ENCODE results near the gene FMNL1. TPM values are rescaled to one million over a fixed set of nuclear protein-coding genes. Genes with fewer than 3 reads are reported as not detected.

The FMNL1 gene
- total RNA-seq, 1 experiment from 2014 or later = 20.0 TPM

DNA sequence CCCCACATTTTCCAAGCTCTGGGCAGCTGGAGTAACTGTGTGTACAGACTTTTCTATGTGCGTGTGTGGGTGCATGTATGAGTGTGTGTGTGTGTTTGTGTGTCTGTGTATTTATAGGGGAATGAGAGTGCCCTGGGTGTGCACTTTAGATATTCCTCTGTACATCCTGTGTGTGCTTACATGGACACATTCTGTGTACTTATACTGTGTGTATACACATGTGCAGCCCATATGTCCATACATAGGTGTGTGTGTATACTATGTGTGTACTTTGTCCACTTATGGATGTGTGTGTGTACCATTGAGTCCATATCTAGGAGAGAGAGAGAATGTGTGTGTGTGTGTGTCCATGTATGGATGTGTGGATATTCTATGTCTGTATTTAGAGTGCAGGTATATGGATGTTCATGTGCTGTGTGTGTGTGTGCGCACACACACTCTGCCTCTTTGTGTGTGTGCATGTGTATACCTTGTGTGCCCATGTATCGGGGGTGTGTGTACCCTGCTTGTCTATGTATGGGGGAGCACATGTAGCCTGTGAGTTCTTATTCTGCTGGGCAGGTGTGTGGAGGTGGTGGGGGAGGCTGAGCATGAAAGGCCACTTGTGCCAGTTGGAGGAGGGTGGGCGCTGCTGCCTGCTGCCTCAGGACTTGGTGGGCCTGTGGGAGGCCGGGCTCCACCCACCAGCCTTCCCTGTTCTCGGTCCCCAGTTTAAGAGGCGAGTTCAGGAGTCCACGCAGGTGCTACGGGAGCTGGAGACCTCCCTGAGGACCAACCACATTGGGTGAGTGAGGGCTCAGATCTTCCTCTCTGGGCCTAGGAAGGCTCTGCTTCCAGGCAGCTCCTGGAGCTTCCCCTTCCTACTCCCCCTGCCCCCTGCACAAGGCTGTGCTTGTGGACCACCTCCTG lies 11.1 kb downstream of the FMNL1 start:
- BruUV-seq (replicated peaks) = no TSS peak
- Histone ChIP-seq H3K27me3 (ENCODE audit: control insufficient read depth, insufficient read depth, low read length) (no peaks in the 10 kb centered on the region), H3K4me3 (ENCODE audit: low read depth in 2 of 2, low read length in 2 of 2) (no peak overlapping the region), H3K9me3 (ENCODE audit: control insufficient read depth, insufficient read depth, low read depth, low read length) (no peaks in the 10 kb centered on the region), H3K36me3 (ENCODE audit: control insufficient read depth, insufficient read depth, low read length) (no peaks in the 10 kb centered on the region), H3K27ac (ENCODE audit: low read length) (no peak overlapping the region), H3K4me1 (ENCODE audit: control insufficient read depth, insufficient read depth, low read length) (peaks cover 33% of the 10 kb centered on the region)
- in situ Hi-C loops (cut with HindIII; ENCODE audit: low pct_unique_long_range_greater_than_20kb, low sequenced_read_pairs) (no loop called here), intact Hi-C loops (cut with micrococcal nuclease; ENCODE audit: unreplicated experiment) (no loop called here)
- TF ChIP-seq, protein P1, sequence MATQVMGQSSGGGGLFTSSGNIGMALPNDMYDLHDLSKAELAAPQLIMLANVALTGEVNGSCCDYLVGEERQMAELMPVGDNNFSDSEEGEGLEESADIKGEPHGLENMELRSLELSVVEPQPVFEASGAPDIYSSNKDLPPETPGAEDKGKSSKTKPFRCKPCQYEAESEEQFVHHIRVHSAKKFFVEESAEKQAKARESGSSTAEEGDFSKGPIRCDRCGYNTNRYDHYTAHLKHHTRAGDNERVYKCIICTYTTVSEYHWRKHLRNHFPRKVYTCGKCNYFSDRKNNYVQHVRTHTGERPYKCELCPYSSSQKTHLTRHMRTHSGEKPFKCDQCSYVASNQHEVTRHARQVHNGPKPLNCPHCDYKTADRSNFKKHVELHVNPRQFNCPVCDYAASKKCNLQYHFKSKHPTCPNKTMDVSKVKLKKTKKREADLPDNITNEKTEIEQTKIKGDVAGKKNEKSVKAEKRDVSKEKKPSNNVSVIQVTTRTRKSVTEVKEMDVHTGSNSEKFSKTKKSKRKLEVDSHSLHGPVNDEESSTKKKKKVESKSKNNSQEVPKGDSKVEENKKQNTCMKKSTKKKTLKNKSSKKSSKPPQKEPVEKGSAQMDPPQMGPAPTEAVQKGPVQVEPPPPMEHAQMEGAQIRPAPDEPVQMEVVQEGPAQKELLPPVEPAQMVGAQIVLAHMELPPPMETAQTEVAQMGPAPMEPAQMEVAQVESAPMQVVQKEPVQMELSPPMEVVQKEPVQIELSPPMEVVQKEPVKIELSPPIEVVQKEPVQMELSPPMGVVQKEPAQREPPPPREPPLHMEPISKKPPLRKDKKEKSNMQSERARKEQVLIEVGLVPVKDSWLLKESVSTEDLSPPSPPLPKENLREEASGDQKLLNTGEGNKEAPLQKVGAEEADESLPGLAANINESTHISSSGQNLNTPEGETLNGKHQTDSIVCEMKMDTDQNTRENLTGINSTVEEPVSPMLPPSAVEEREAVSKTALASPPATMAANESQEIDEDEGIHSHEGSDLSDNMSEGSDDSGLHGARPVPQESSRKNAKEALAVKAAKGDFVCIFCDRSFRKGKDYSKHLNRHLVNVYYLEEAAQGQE (IDR thresholded peaks at IDR 0.05; ENCODE audit: insufficient read depth in 1 of 2, low read depth in 2 of 2, low read length in 1 of 2) = no peak
- TF ChIP-seq POLR2AphosphoS5 (IDR thresholded peaks at IDR 0.05; ENCODE audit: low read depth, low read length) (no peak), SIN3A (IDR thresholded peaks at IDR 0.05; ENCODE audit: borderline replicate concordance, insufficient read depth, low read depth, low read length) (no peak), TCF7L2 (IDR thresholded peaks at IDR 0.05; ENCODE audit: low read depth, low read length) (no peak)
- TF ChIP-seq, protein P2, sequence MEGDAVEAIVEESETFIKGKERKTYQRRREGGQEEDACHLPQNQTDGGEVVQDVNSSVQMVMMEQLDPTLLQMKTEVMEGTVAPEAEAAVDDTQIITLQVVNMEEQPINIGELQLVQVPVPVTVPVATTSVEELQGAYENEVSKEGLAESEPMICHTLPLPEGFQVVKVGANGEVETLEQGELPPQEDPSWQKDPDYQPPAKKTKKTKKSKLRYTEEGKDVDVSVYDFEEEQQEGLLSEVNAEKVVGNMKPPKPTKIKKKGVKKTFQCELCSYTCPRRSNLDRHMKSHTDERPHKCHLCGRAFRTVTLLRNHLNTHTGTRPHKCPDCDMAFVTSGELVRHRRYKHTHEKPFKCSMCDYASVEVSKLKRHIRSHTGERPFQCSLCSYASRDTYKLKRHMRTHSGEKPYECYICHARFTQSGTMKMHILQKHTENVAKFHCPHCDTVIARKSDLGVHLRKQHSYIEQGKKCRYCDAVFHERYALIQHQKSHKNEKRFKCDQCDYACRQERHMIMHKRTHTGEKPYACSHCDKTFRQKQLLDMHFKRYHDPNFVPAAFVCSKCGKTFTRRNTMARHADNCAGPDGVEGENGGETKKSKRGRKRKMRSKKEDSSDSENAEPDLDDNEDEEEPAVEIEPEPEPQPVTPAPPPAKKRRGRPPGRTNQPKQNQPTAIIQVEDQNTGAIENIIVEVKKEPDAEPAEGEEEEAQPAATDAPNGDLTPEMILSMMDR (IDR thresholded peaks at IDR 0.05) = no peak
- CTCF ChIA-PET = interaction anchor here (0.5 to 0.8 kb wide), 2 partner anchors 11 to 1013 kb away, joined by 3 to 4 read pairs; no protein-coding TSS in a partner anchor
- POLR2A ChIA-PET = no interaction called here
- DNase-seq (ENCODE audit: low read depth, low spot score) (no peak), ATAC-seq (no peak)

DNA sequence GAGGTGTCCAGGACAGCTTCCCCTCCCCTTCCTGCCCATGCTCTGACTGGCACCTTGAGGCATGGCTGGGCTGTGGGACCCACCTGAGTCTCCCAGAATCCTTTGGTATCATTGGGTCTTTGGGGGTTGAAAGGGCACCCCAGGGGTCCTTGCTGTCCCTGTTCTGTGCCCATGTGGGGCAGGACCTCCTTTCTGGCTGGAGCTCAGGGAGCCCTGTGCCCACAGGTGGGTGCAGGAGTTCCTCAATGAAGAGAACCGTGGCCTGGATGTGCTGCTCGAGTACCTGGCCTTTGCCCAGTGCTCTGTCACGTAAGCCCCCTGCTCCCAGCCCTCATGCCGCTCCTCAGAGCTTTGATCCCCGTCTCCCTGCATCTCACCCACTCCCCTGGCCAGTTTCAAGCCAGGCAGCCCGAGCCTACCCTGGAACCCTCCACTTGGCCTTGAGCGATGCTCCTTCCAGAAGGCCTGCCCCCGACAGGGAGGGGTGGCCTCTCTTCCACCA lies 11.8 kb downstream of the FMNL1 start:
- intact Hi-C loops (cut with micrococcal nuclease; ENCODE audit: unreplicated experiment) (no loop called here), in situ Hi-C loops (cut with HindIII; ENCODE audit: low pct_unique_long_range_greater_than_20kb, low sequenced_read_pairs) (no loop called here)
- no TSS peak for BruUV-seq (replicated peaks)
- no peaks in the 10 kb centered on the region for H3K27me3 ChIP-seq (ENCODE audit: control insufficient read depth, insufficient read depth, low read length)
- ChIA-PET CTCF (interaction anchor here (0.5 kb wide), 1 partner anchor 1013 kb away, joined by 4 read pairs; no protein-coding TSS in a partner anchor), POLR2A (no interaction called here)
- H3K27ac ChIP-seq (ENCODE audit: low read length) = no peak overlapping the region
- DNase-seq (ENCODE audit: low read depth, low spot score) = no peak
- TF ChIP-seq, protein P2 (IDR thresholded peaks at IDR 0.05) = no peak
- TF ChIP-seq TCF7L2 (IDR thresholded peaks at IDR 0.05; ENCODE audit: low read depth, low read length) (no peak), POLR2AphosphoS5 (IDR thresholded peaks at IDR 0.05; ENCODE audit: low read depth, low read length) (no peak), SIN3A (IDR thresholded peaks at IDR 0.05; ENCODE audit: borderline replicate concordance, insufficient read depth, low read depth, low read length) (no peak)
- TF ChIP-seq, protein P1 (IDR thresholded peaks at IDR 0.05; ENCODE audit: insufficient read depth in 1 of 2, low read depth in 2 of 2, low read length in 1 of 2) = no peak
- no peaks in the 10 kb centered on the region for H3K9me3 ChIP-seq (ENCODE audit: control insufficient read depth, insufficient read depth, low read depth, low read length)
- no peaks in the 10 kb centered on the region for H3K36me3 ChIP-seq (ENCODE audit: control insufficient read depth, insufficient read depth, low read length)
- H3K4me3 ChIP-seq (ENCODE audit: low read depth in 2 of 2, low read length in 2 of 2) = no peak overlapping the region
- H3K4me1 ChIP-seq (ENCODE audit: control insufficient read depth, insufficient read depth, low read length) = peaks cover 26% of the 10 kb centered on the region
- ATAC-seq = no peak
